ENCODE data around the gene SLC6A3.

- no peak for TF ChIP-seq CTCF (conservative IDR thresholded peaks at IDR 0.05)
- no peak for TF ChIP-seq ZFX (IDR thresholded peaks at IDR 0.05)
Observed at GRCh38 chr5:1367149-1367548, 78.1 kb downstream of the SLC6A3 start.

Data from C4-2B (cell line).